Body of pancreas (tissue), 4 donors: Measurements from ENCODE around the gene NUP214.

Experiments
- CTCF ChIP-seq, 7 experiments: fragments of 450-650 bp in 4 of 7; fragments of 200-600 bp in 3 of 7; sonication (generic) in 3 of 7; IDR thresholded peaks; one replicate each; pipeline ENCODE4 v1.5.1; 2016 to 2019; ENCODE audit warnings: antibody characterized with exemption in 7 of 7
- POLR2A ChIP-seq, 3 donors: fragments of 450-650 bp; IDR thresholded peaks; one replicate each; pipeline ENCODE4 v1.6.1; 2016; ENCODE audit warnings: antibody characterized with exemption in 3 of 3, mild to moderate bottlenecking in 2 of 3

- no peak for TF ChIP-seq CTCF (IDR thresholded peaks at IDR 0.05)
- no peak for TF ChIP-seq POLR2A (IDR thresholded peaks at IDR 0.05)
Measured at GRCh38 chr9:131178926-131179325, 53.5 kb downstream of the NUP214 start.
